Keratinocyte (primary cell): Measurements from ENCODE around the gene CHAF1A. TPM values are rescaled to one million over a fixed set of nuclear protein-coding genes. Genes with fewer than 3 reads are reported as not detected.

Experiments used
- DNase-seq: peaks from one replicate; pipeline ENCODE4 v3.0.0-alpha.2; 2011; ENCODE audit warnings: low read depth, missing footprints, low spot score
- FAIRE-seq: peaks from 2 replicates; lab custom pipeline; 2011; peaks lifted over from hg19 to GRCh38; lab: Jason Lieb, UNC
- H2AFZ ChIP-seq: 2 replicates; pipeline ENCODE4 v1.6.0; 2012; ENCODE audit warnings: low read length, control low read depth, inconsistent platforms; ENCODE audit not compliant: control insufficient read depth
- H3K27ac ChIP-seq: 2 replicates; pipeline ENCODE4 v1.5.1; 2011; ENCODE audit warnings: low read length; ENCODE audit not compliant: control insufficient read depth, insufficient read depth
- H3K27me3 ChIP-seq: 3 replicates; pipeline ENCODE4 v1.6.0; 2011; ENCODE audit warnings: low read length; ENCODE audit not compliant: control insufficient read depth, insufficient read depth; ENCODE audit errors: extremely low read depth
- H3K36me3 ChIP-seq, 2 experiments: 2 replicates in 1 of 2; 3 replicates in 1 of 2; pipeline ENCODE4 v1.5.1; 2011; ENCODE audit warnings: low read length in 2 of 2, mild to moderate bottlenecking in 1 of 2; ENCODE audit not compliant: control insufficient read depth in 2 of 2, insufficient read depth in 2 of 2; ENCODE audit errors: extremely low read depth in 1 of 2
- H3K4me1 ChIP-seq: 3 replicates; pipeline ENCODE4 v1.5.1; 2011; ENCODE audit warnings: low read length; ENCODE audit not compliant: control insufficient read depth, insufficient read depth; ENCODE audit errors: extremely low read depth
- H3K4me2 ChIP-seq: 3 replicates; pipeline ENCODE4 v1.6.0; 2011; ENCODE audit warnings: low read depth, low read length; ENCODE audit not compliant: control insufficient read depth, insufficient read depth; ENCODE audit errors: extremely low read depth
- H3K4me3 ChIP-seq, 3 experiments: fragments of 200-600 bp in 1 of 3; sonication (generic) in 1 of 3; 2 replicates in 2 of 3; 3 replicates in 1 of 3; pipeline ENCODE4 v1.5.1; 2011 to 2016; ENCODE audit warnings: low read length in 3 of 3, mild to moderate bottlenecking in 3 of 3, control low read depth in 2 of 3, inconsistent platforms in 1 of 3, low read depth in 1 of 3, mixed read lengths in 1 of 3, mixed run types in 1 of 3, moderate library complexity in 1 of 3; ENCODE audit not compliant: control insufficient read depth in 2 of 3, insufficient read depth in 2 of 3; ENCODE audit errors: extremely low read depth in 1 of 3
- H3K79me2 ChIP-seq: 2 replicates; pipeline ENCODE4 v1.6.0; 2012; ENCODE audit warnings: low read length; ENCODE audit not compliant: control insufficient read depth, insufficient read depth
- H3K9ac ChIP-seq: 3 replicates; pipeline ENCODE4 v1.6.0; 2011; ENCODE audit warnings: low read length; ENCODE audit not compliant: control insufficient read depth, insufficient read depth; ENCODE audit errors: extremely low read depth
- H3K9me1 ChIP-seq: 3 replicates; pipeline ENCODE4 v1.6.0; 2011; ENCODE audit warnings: low read length; ENCODE audit not compliant: control insufficient read depth, insufficient read depth; ENCODE audit errors: extremely low read depth
- H3K9me3 ChIP-seq: 2 replicates; pipeline ENCODE4 v1.5.1; 2012; ENCODE audit warnings: low read depth, low read length; ENCODE audit not compliant: control insufficient read depth
- H4K20me1 ChIP-seq: 3 replicates; pipeline ENCODE4 v1.6.0; 2011; ENCODE audit warnings: low read length; ENCODE audit not compliant: control insufficient read depth, insufficient read depth; ENCODE audit errors: extremely low read depth
- CTCF ChIP-seq, 3 experiments: IDR thresholded peaks in 1 of 3; conservative IDR thresholded peaks in 1 of 3; optimal IDR thresholded peaks in 1 of 3; 2 replicates in 2 of 3; 3 replicates in 1 of 3; pipeline versions ENCODE3 to v1.5.1; 2011; ENCODE audit warnings: low read length in 3 of 3, mild to moderate bottlenecking in 3 of 3, moderate library complexity in 2 of 3, control low read depth in 1 of 3, inconsistent platforms in 1 of 3; ENCODE audit not compliant: insufficient read depth in 2 of 3; ENCODE audit errors: extremely low read depth in 1 of 3
- EZH2 ChIP-seq: IDR thresholded peaks from one replicate; pipeline ENCODE4 v1.6.1; 2012; ENCODE audit warnings: inconsistent platforms, mild to moderate bottlenecking, low read length, moderate library complexity
- dilution Hi-C: fragments of 300-500 bp; cut with MboI; formaldehyde crosslinking; loops from one replicate; pipeline ENCODE4 v1.7.0; 2020; ENCODE audit warnings: low sequenced_read_pairs; ENCODE audit not compliant: extremely low pct_ligation_motif_present
- polyA plus RNA-seq, 5 experiments: library from polyadenylated mRNA; depleted of rRNA in 3 of 5; stranded (reverse) in 3 of 5; stranded (forward) in 1 of 5; unstranded in 1 of 5; fragments of >200 nt; gene quantifications; 1 replicate in 1 of 5; 2 replicates in 3 of 5; 3 replicates in 1 of 5; pipeline versions ENCODE4 v1.2.1 to v1.2.3, GENCODE V29; 2011 to 2012; ENCODE audit warnings: missing spikeins in 2 of 5, low read depth in 1 of 5, low replicate concordance in 1 of 5

The CHAF1A gene
- polyA plus RNA-seq, 1 donor (not counting 4 experiments of a cell fraction or from before 2014, with no cell fraction given), result 10.6 TPM

- Histone ChIP-seq H2AFZ (no peak overlapping the region), H3K27ac (no peak overlapping the region)
Measured at GRCh38 chr19:4386041-4386782, 16.2 kb upstream of the CHAF1A start.

GRCh38 chr19:4388337-4389063 lies 13.9 kb upstream of the CHAF1A start:
- Histone ChIP-seq H3K4me3 (no peak overlapping the region), H3K79me2 (peaks cover 95% of the 10 kb centered on the region), H4K20me1 (peaks cover 13% of the 10 kb centered on the region), H3K9me1 (peaks cover 2% of the 10 kb centered on the region), H3K9ac (no peak overlapping the region), H3K4me1 (peaks cover 34% of the 10 kb centered on the region), H2AFZ (no peak overlapping the region), H3K4me2 (no peak overlapping the region), H3K36me3 (peaks cover 8 to 16% of the 10 kb centered on the region in 2 experiments), H3K27me3 (no peaks in the 10 kb centered on the region), H3K27ac (no peak overlapping the region), H3K9me3 (no peaks in the 10 kb centered on the region)
- DNase-seq, result no peak
- TF ChIP-seq EZH2 (no peak), CTCF (optimal IDR thresholded peaks at IDR 0.05 in 1 of 3, IDR thresholded peaks at IDR 0.05 in 1 of 3, conservative IDR thresholded peaks at IDR 0.05 in 1 of 3; ENCODE audit: extremely low read depth in 1 of 3, insufficient read depth in 2 of 3, low read length in 3 of 3) (no peak)
- FAIRE-seq, result no peak
- dilution Hi-C loops, result no loop called here

More at GRCh38 chr19:4386041-4386782, 16.2 kb upstream of the CHAF1A start:
- Histone ChIP-seq H3K9me3 (no peaks in the 10 kb centered on the region), H3K4me2 (no peak overlapping the region), H3K4me1 (peaks cover 29% of the 10 kb centered on the region), H4K20me1 (peaks cover 6% of the 10 kb centered on the region), H3K36me3 (peaks cover 13 to 18% of the 10 kb centered on the region in 2 experiments), H3K27me3 (no peaks in the 10 kb centered on the region), H3K4me3 (no peak overlapping the region), H3K79me2 (peaks cover 87% of the 10 kb centered on the region), H3K9ac (no peak overlapping the region), H3K9me1 (peaks cover 2% of the 10 kb centered on the region)
- no peak for DNase-seq
- TF ChIP-seq CTCF (optimal IDR thresholded peaks at IDR 0.05 in 1 of 3, IDR thresholded peaks at IDR 0.05 in 1 of 3, conservative IDR thresholded peaks at IDR 0.05 in 1 of 3; ENCODE audit: extremely low read depth in 1 of 3, insufficient read depth in 2 of 3, low read length in 3 of 3) (no peak), EZH2 (no peak)
- dilution Hi-C loops, result no loop called here
- FAIRE-seq, result no peak
